Adrenal gland (tissue), 12 donors: ENCODE data around the gene OSBP2. TPM values are rescaled to one million over a fixed set of nuclear protein-coding genes. Genes with fewer than 3 reads are reported as not detected.

Experiments
- DNase-seq, 7 donors: peaks; one replicate each; pipeline ENCODE4 v3.0.0-alpha.2; 2019 to 2020
- H3K27ac ChIP-seq, 5 donors: fragments of 200-600 bp; sonication (generic) in 4 of 5; 1 replicate in 3 of 5; 2 replicates in 2 of 5; pipeline versions ENCODE4 v1.5.1 to v1.8.0; 2016 to 2020; ENCODE audit warnings: mild to moderate bottlenecking in 1 of 5
- H3K27me3 ChIP-seq: fragments of 200-600 bp; 2 replicates; pipeline ENCODE4 v1.8.0; 2021
- H3K36me3 ChIP-seq, 2 donors: fragments of 200-600 bp; replicated peaks in 1 of 2; 1 replicate in 1 of 2; 2 replicates in 1 of 2; pipeline versions ENCODE4 v1.5.1 to v1.8.0; 2018 to 2022
- H3K4me1 ChIP-seq, 2 donors: fragments of 200-600 bp; replicated peaks in 1 of 2; 1 replicate in 1 of 2; 2 replicates in 1 of 2; pipeline versions ENCODE4 v1.5.1 to v1.8.0; 2018 to 2021
- H3K4me3 ChIP-seq, 4 donors: fragments of 200-600 bp; sonication (generic) in 3 of 4; one replicate each; pipeline ENCODE4 v1.5.1; 2016 to 2018
- H3K9me3 ChIP-seq, 3 donors: fragments of 200-600 bp; sonication (generic) in 1 of 3; replicated peaks in 1 of 3; 1 replicate in 2 of 3; 2 replicates in 1 of 3; pipeline versions ENCODE4 v1.5.1 to v1.8.0; 2016 to 2021
- CTCF ChIP-seq, 6 experiments: fragments of 450-650 bp in 4 of 6; fragments of 200-600 bp in 2 of 6; sonication (generic) in 1 of 6; IDR thresholded peaks; 1 replicate in 5 of 6; 2 replicates in 1 of 6; pipeline versions ENCODE4 v1.5.1 to v1.8.0; 2016 to 2021; ENCODE audit warnings: antibody characterized with exemption in 6 of 6, mild to moderate bottlenecking in 2 of 6, moderate library complexity in 1 of 6
- POLR2A ChIP-seq, 2 donors: fragments of 450-650 bp; IDR thresholded peaks; one replicate each; pipeline ENCODE4 v1.6.1; 2017; ENCODE audit warnings: antibody characterized with exemption in 2 of 2, mild to moderate bottlenecking in 2 of 2, moderate library complexity in 1 of 2
- WGBS, 4 donors: extraction: QIAGEN DNeasy Blood & Tissue Kit in 2 of 4; methylation state at CpG; one replicate each; pipeline versions ENCODE4 v1.1.5 to v1.1.7; 2013 to 2017; 5-methylcytosine and 5-hydroxymethylcytosine counted together
- intact Hi-C, 2 donors: fragments of 100-400 bp; cut with DNase I; formaldehyde crosslinking; loops; one replicate each; pipeline versions ENCODE4 v1.14.1 to v1.15.0; 2022 to 2023
- polyA plus RNA-seq, 3 donors: library from polyadenylated mRNA; stranded (reverse); fragments of 200-250 nt in 2 of 3; fragments of 350-450 nt in 1 of 3; fragmentation: Illumina TruSeq in 1 of 3; extraction: RNeasy Lipid Tissue Mini Kit (QIAGEN cat#74804) in 1 of 3; gene quantifications; one replicate each; pipeline ENCODE4 v1.2.3, GENCODE V29; 2013 to 2014
- total RNA-seq, 9 donors: library from RNA; depleted of rRNA in 4 of 9; stranded (reverse); fragments of >200 nt in 4 of 9; fragments of 120-200 nt in 1 of 9; fragmentation: NEBNext Ultra II Directional in 1 of 9; extraction: Animal tissue kit (Norgen Biotek cat#: 25700) in 1 of 9; gene quantifications; one replicate each; pipeline versions ENCODE4 v1.1.0 to v1.2.4, GENCODE V29; 2013 to 2023
- donor health status: healthy with polysubstance abuse.
- donor health status: Bipolar disorder and iron deficiency.
- donor health status: DM: yes; HTN: yes; CAD: no.
- donor health status: DM: no; HTN: no; CAD: no.
- donor health status: DM: no; HTN: no; CAD: no.
- donor health status: DM: yes; HTN: yes; CAD: no.

OSBP2 gene
- total and polyA plus RNA-seq, 12 donors = 7.3 to 35.6 (median 19.7) TPM

GRCh38 chr22:30887453-30887852 lies 192.8 kb downstream of the OSBP2 start:
- Histone ChIP-seq H3K4me1 (peaks cover 0 to 3% of the 10 kb centered on the region in 2 donors), H3K27ac (no peak overlapping the region), H3K27me3 (no peaks in the 10 kb centered on the region), H3K4me3 (no peak overlapping the region), H3K9me3 (no peaks in the 10 kb centered on the region), H3K36me3 (peaks cover 0 to 4% of the 10 kb centered on the region in 2 donors)
- DNase-seq = no peak
- WGBS, 4 donors = 57 to 96% (median 95%) methylated on average over 1 to 11 of the region's 11 CpGs
- intact Hi-C loops = no loop called here
- TF ChIP-seq CTCF (IDR thresholded peaks at IDR 0.05) = no peak

- Histone ChIP-seq H3K9me3 (no peaks in the 10 kb centered on the region), H3K4me1 (no peaks in the 10 kb centered on the region), H3K36me3 (peaks cover 0 to 4% of the 10 kb centered on the region in 2 donors), H3K27me3 (no peaks in the 10 kb centered on the region), H3K4me3 (no peak overlapping the region), H3K27ac (no peak overlapping the region)
- intact Hi-C loops = no loop called here
- TF ChIP-seq CTCF (IDR thresholded peaks at IDR 0.05) (no peak), POLR2A (IDR thresholded peaks at IDR 0.05) (no peak)
- 86 to 98% (median 91%) methylated on average over 5 of the region's 5 CpGs for WGBS, 4 donors
- peak in 2 of 7 donors; percentile 4 to 11 for DNase-seq
Observed at GRCh38 chr22:30887861-30888260, 193.2 kb downstream of the OSBP2 start.

- intact Hi-C loops = no loop called here
- no peaks in the 10 kb centered on the region for H3K9me3 ChIP-seq
- no peak overlapping the region for H3K27ac ChIP-seq
- WGBS, 4 donors = 88 to 94% (median 89%) methylated on average over 5 to 17 of the region's 17 CpGs
- no peak overlapping the region for H3K4me3 ChIP-seq
- no peaks in the 10 kb centered on the region for H3K27me3 ChIP-seq
- H3K4me1 ChIP-seq = no peaks in the 10 kb centered on the region
- no peak for TF ChIP-seq POLR2A (IDR thresholded peaks at IDR 0.05)
- peak in 2 of 7 donors; percentile 9 to 16 for DNase-seq
- peaks cover 0 to 8% of the 10 kb centered on the region in 2 donors for H3K36me3 ChIP-seq
Observed at GRCh38 chr22:30889268-30889995, 194.8 kb downstream of the OSBP2 start.

- Histone ChIP-seq H3K9me3 (no peaks in the 10 kb centered on the region), H3K4me1 (no peaks in the 10 kb centered on the region), H3K4me3 (no peak overlapping the region), H3K36me3 (peaks cover 0 to 8% of the 10 kb centered on the region in 2 donors), H3K27ac (no peak overlapping the region), H3K27me3 (no peaks in the 10 kb centered on the region)
- WGBS, 4 donors = 82 to 90% (median 85%) methylated on average over 1 to 9 of the region's 9 CpGs
- intact Hi-C loops = no loop called here
- no peak for TF ChIP-seq POLR2A (IDR thresholded peaks at IDR 0.05)
- no peak for TF ChIP-seq CTCF (IDR thresholded peaks at IDR 0.05)
- peak in 2 of 7 donors; percentile 13 to 46 for DNase-seq
Observed at GRCh38 chr22:30889996-30890480, 195.4 kb downstream of the OSBP2 start.
